ENCODE measurements around the gene UBAC1. TPM values are rescaled to one million over a fixed set of nuclear protein-coding genes. Genes with fewer than 3 reads are reported as not detected.

Gene UBAC1
- total and polyA plus RNA-seq, 2 experiments from 2014 or later, result 35.2 to 36.4 TPM

- Histone ChIP-seq H3K4me2 (peak overlapping the region; percentile 49), H3K27me3 (no peaks in the 10 kb centered on the region), H3K27ac (no peak overlapping the region), H2AFZ (no peak overlapping the region), H3K36me3 (replicated peaks; ENCODE audit: insufficient read depth, low read depth) (no peaks in the 10 kb centered on the region), H3K4me3 (no peak overlapping the region), H4K20me1 (ENCODE audit: insufficient read depth, poor library complexity, severe bottlenecking) (peaks cover 89% of the 10 kb centered on the region), H3K9me2 (replicated peaks; ENCODE audit: insufficient read depth) (no peaks in the 10 kb centered on the region), H3K9me3 (ENCODE audit: low read depth) (no peaks in the 10 kb centered on the region), H3K4me1 (ENCODE audit: insufficient read depth) (peaks cover 19% of the 10 kb centered on the region), H3K79me2 (peaks cover 100% of the 10 kb centered on the region)
- DNase-seq (ENCODE audit: low spot score), result no peak
- TF ChIP-seq CTCF (IDR thresholded peaks at IDR 0.05; ENCODE audit: poor library complexity) (no peak), EZH2phosphoT487 (IDR thresholded peaks at IDR 0.05; ENCODE audit: low read depth, severe bottlenecking, unreplicated experiment) (no peak), EZH2 (IDR thresholded peaks at IDR 0.05; ENCODE audit: borderline replicate concordance) (no peak)
- 67% methylated on average over 17 of the region's 18 CpGs for WGBS (ENCODE audit: low lambda C conversion rate, missing lambda C conversion rate)
Observed at GRCh38 chr9:135890190-135891026, 70.8 kb downstream of the UBAC1 start.

- TF ChIP-seq EZH2 (IDR thresholded peaks at IDR 0.05; ENCODE audit: borderline replicate concordance) (no peak), EZH2phosphoT487 (IDR thresholded peaks at IDR 0.05; ENCODE audit: low read depth, severe bottlenecking, unreplicated experiment) (no peak), CTCF (IDR thresholded peaks at IDR 0.05; ENCODE audit: poor library complexity) (no peak)
- Histone ChIP-seq H3K27me3 (no peaks in the 10 kb centered on the region), H3K9me3 (ENCODE audit: low read depth) (no peaks in the 10 kb centered on the region), H3K36me3 (replicated peaks; ENCODE audit: insufficient read depth, low read depth) (no peaks in the 10 kb centered on the region), H3K4me3 (no peak overlapping the region), H4K20me1 (ENCODE audit: insufficient read depth, poor library complexity, severe bottlenecking) (peaks cover 93% of the 10 kb centered on the region), H2AFZ (no peak overlapping the region), H3K4me1 (ENCODE audit: insufficient read depth) (peaks cover 25% of the 10 kb centered on the region), H3K4me2 (no peak overlapping the region), H3K9me2 (replicated peaks; ENCODE audit: insufficient read depth) (no peaks in the 10 kb centered on the region), H3K27ac (no peak overlapping the region), H3K79me2 (peaks cover 100% of the 10 kb centered on the region)
- 86% methylated on average over 17 of the region's 19 CpGs for WGBS (ENCODE audit: low lambda C conversion rate, missing lambda C conversion rate)
- DNase-seq (ENCODE audit: low spot score), result no peak
Observed at GRCh38 chr9:135889564-135890189, 71.5 kb downstream of the UBAC1 start.

- H3K79me2 ChIP-seq, result peaks cover 100% of the 10 kb centered on the region
Observed at GRCh38 chr9:135888766-135889394, 72.3 kb downstream of the UBAC1 start.

More at GRCh38 chr9:135888766-135889394, 72.3 kb downstream of the UBAC1 start:
- peaks cover 96% of the 10 kb centered on the region for H4K20me1 ChIP-seq (ENCODE audit: insufficient read depth, poor library complexity, severe bottlenecking)
- no peak overlapping the region for H3K4me3 ChIP-seq
- no peak overlapping the region for H3K4me2 ChIP-seq
- 92% methylated on average over 13 of the region's 13 CpGs for WGBS (ENCODE audit: low lambda C conversion rate, missing lambda C conversion rate)
- no peak overlapping the region for H3K27ac ChIP-seq
- no peaks in the 10 kb centered on the region for H3K27me3 ChIP-seq
- TF ChIP-seq CTCF (IDR thresholded peaks at IDR 0.05; ENCODE audit: poor library complexity) (no peak), EZH2 (IDR thresholded peaks at IDR 0.05; ENCODE audit: borderline replicate concordance) (no peak), EZH2phosphoT487 (IDR thresholded peaks at IDR 0.05; ENCODE audit: low read depth, severe bottlenecking, unreplicated experiment) (no peak)
- no peaks in the 10 kb centered on the region for H3K9me2 ChIP-seq (replicated peaks; ENCODE audit: insufficient read depth)
- DNase-seq (ENCODE audit: low spot score), result no peak
- H2AFZ ChIP-seq, result no peak overlapping the region
- H3K36me3 ChIP-seq (replicated peaks; ENCODE audit: insufficient read depth, low read depth), result no peaks in the 10 kb centered on the region
- H3K4me1 ChIP-seq (ENCODE audit: insufficient read depth), result peaks cover 25% of the 10 kb centered on the region
- H3K9me3 ChIP-seq (ENCODE audit: low read depth), result no peaks in the 10 kb centered on the region

All from hepatocyte (in vitro differentiated cells).